Measurements from ENCODE around the gene LZIC.

LZIC gene

GRCh38 chr1:9906466-9906865, 36.7 kb downstream of the LZIC start:
- TF ChIP-seq CTCF (IDR thresholded peaks at IDR 0.05; ENCODE audit: insufficient read depth, low read depth, low read length, missing control alignments): no peak
- no peak overlapping the region for H3K4me3 ChIP-seq (ENCODE audit: low read depth, low read length)
- no peak for DNase-seq (ENCODE audit: low read depth)

GRCh38 chr1:9905010-9905409, 38.2 kb downstream of the LZIC start:
- H3K4me3 ChIP-seq (ENCODE audit: low read depth, low read length): no peak overlapping the region
- no peak for DNase-seq (ENCODE audit: low read depth)
- TF ChIP-seq CTCF (IDR thresholded peaks at IDR 0.05; ENCODE audit: insufficient read depth, low read depth, low read length, missing control alignments): no peak

- no peak overlapping the region for H3K4me3 ChIP-seq (ENCODE audit: low read depth, low read length)
- no peak for DNase-seq (ENCODE audit: low read depth)
- no peak for TF ChIP-seq CTCF (IDR thresholded peaks at IDR 0.05; ENCODE audit: insufficient read depth, low read depth, low read length, missing control alignments)
These were observed 38.6 kb downstream of the LZIC start for GRCh38 chr1:9904596-9904995.

GRCh38 chr1:9903801-9904527, 39.2 kb downstream of the LZIC start:
- DNase-seq (ENCODE audit: low read depth): peak; percentile 74
- no peak for TF ChIP-seq CTCF (IDR thresholded peaks at IDR 0.05; ENCODE audit: insufficient read depth, low read depth, low read length, missing control alignments)
- H3K4me3 ChIP-seq (ENCODE audit: low read depth, low read length): no peak overlapping the region

- H3K4me3 ChIP-seq (ENCODE audit: low read depth, low read length): no peak overlapping the region
- DNase-seq (ENCODE audit: low read depth): no peak
- TF ChIP-seq CTCF (IDR thresholded peaks at IDR 0.05; ENCODE audit: insufficient read depth, low read depth, low read length, missing control alignments): no peak
These were observed 41.1 kb downstream of the LZIC start for GRCh38 chr1:9902060-9902452.

- no peak overlapping the region for H3K4me3 ChIP-seq (ENCODE audit: low read depth, low read length)
- DNase-seq (ENCODE audit: low read depth): no peak
- TF ChIP-seq CTCF (IDR thresholded peaks at IDR 0.05; ENCODE audit: insufficient read depth, low read depth, low read length, missing control alignments): no peak
These were observed 41.8 kb downstream of the LZIC start for GRCh38 chr1:9901148-9902059.
